Hepatocyte (in vitro differentiated cells): ENCODE results near the gene LRRD1. TPM values are rescaled to one million over a fixed set of nuclear protein-coding genes. Genes with fewer than 3 reads are reported as not detected.

Experiments used
- DNase-seq: peaks from one replicate; pipeline ENCODE4 v3.0.0-alpha.2; 2016; ENCODE audit warnings: low spot score
- H2AFZ ChIP-seq: fragments of 200-600 bp; sonication (generic); 2 replicates; pipeline ENCODE4 v1.6.0; 2016; ENCODE audit warnings: antibody characterized with exemption, mild to moderate bottlenecking
- H3K27ac ChIP-seq: fragments of 200-600 bp; sonication (generic); 2 replicates; pipeline ENCODE4 v1.5.1; 2016; ENCODE audit warnings: mild to moderate bottlenecking
- H3K27me3 ChIP-seq: fragments of 200-600 bp; sonication (generic); 2 replicates; pipeline ENCODE4 v1.6.1; 2016
- H3K36me3 ChIP-seq: fragments of 200-600 bp; sonication (generic); replicated peaks from 2 replicates; pipeline ENCODE4 v1.5.1; 2016; ENCODE audit warnings: low read depth; ENCODE audit not compliant: insufficient read depth
- H3K4me1 ChIP-seq: fragments of 200-600 bp; sonication (generic); 2 replicates; pipeline ENCODE4 v1.5.1; 2016; ENCODE audit warnings: mild to moderate bottlenecking, moderate library complexity; ENCODE audit not compliant: insufficient read depth
- H3K4me2 ChIP-seq: fragments of 200-600 bp; sonication (generic); 2 replicates; pipeline ENCODE4 v1.6.0; 2016
- H3K4me3 ChIP-seq: fragments of 200-600 bp; sonication (generic); 2 replicates; pipeline ENCODE4 v1.5.1; 2016; ENCODE audit warnings: mild to moderate bottlenecking
- H3K79me2 ChIP-seq: fragments of 200-600 bp; sonication (generic); 2 replicates; pipeline ENCODE4 v1.6.0; 2017; ENCODE audit warnings: mild to moderate bottlenecking
- H3K9me2 ChIP-seq: fragments of 200-600 bp; sonication (generic); replicated peaks from 2 replicates; pipeline ENCODE4 v1.6.0; 2017; ENCODE audit warnings: mild to moderate bottlenecking; ENCODE audit not compliant: insufficient read depth
- H3K9me3 ChIP-seq: fragments of 200-600 bp; sonication (generic); 2 replicates; pipeline ENCODE4 v1.5.1; 2016; ENCODE audit warnings: low read depth, mild to moderate bottlenecking
- H4K20me1 ChIP-seq: fragments of 200-600 bp; sonication (generic); 2 replicates; pipeline ENCODE4 v1.6.0; 2016; ENCODE audit warnings: mild to moderate bottlenecking; ENCODE audit not compliant: insufficient read depth, poor library complexity, severe bottlenecking
- EZH2 ChIP-seq: fragments of 200-600 bp; sonication (generic); IDR thresholded peaks from 2 replicates; pipeline ENCODE4 v1.6.1; 2016; ENCODE audit warnings: antibody characterized with exemption, mild to moderate bottlenecking, borderline replicate concordance
- EZH2phosphoT487 ChIP-seq: fragments of 200-600 bp; sonication (generic); IDR thresholded peaks from one replicate; pipeline ENCODE4 v1.6.1; 2018; ENCODE audit warnings: antibody characterized with exemption, mild to moderate bottlenecking, low read depth, moderate library complexity; ENCODE audit not compliant: unreplicated experiment, severe bottlenecking
- WGBS: methylation state at CpG from one replicate; pipeline ENCODE4 v1.1.6; 2016; ENCODE audit warnings: low lambda C conversion rate; ENCODE audit errors: missing lambda C conversion rate; 5-methylcytosine and 5-hydroxymethylcytosine counted together
- polyA plus RNA-seq: library from polyadenylated mRNA; unstranded; fragments of >200 nt; fragmentation: Nextera tagmentation; extraction: Ambion mirVana; gene quantifications from 2 replicates; pipeline ENCODE4 v1.2.1, GENCODE V29; 2016
- total RNA-seq: library from RNA; depleted of rRNA; stranded (reverse); fragments of >200 nt; gene quantifications from 2 replicates; pipeline ENCODE4 v1.2.3, GENCODE V29; 2014
- TF ChIP-seq, protein P1 (sequence below): fragments of 200-600 bp; sonication (generic); IDR thresholded peaks from 2 replicates; pipeline ENCODE4 v1.5.1; 2016; ENCODE audit warnings: antibody characterized with exemption, mild to moderate bottlenecking; ENCODE audit not compliant: poor library complexity

LRRD1 gene
- total and polyA plus RNA-seq, 2 experiments from 2014 or later = 0.77 TPM; not detected in 1

DNA sequence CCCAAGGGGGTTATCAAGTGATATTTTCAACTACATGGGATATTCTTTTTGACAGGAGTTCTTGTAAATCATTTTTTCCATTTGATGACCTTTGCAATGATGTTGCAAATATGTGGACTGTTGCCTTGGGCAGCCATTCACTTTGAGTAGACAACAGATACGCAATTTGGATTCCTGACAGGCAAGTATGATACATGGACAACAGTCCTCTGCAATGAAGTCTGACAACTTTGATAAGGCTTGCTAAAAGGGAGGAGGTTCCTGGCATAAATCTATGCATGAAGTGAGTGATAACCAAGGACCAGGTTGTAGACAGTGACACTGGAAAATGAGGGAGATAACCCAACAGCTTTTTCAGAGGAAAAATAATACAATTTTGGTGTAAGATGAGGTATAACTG lies 17.7 kb downstream of the LRRD1 start:
- no peaks in the 10 kb centered on the region for H3K9me2 ChIP-seq
- no peak overlapping the region for H3K27ac ChIP-seq
- no peak overlapping the region for H3K4me2 ChIP-seq
- no peaks in the 10 kb centered on the region for H4K20me1 ChIP-seq
- no peaks in the 10 kb centered on the region for H3K36me3 ChIP-seq
- no peaks in the 10 kb centered on the region for H3K79me2 ChIP-seq
- H2AFZ ChIP-seq = no peak overlapping the region
- no peaks in the 10 kb centered on the region for H3K4me1 ChIP-seq
- no peaks in the 10 kb centered on the region for H3K9me3 ChIP-seq
- 73% methylated on average over 1 of the region's 1 CpG for WGBS
- no peak for TF ChIP-seq EZH2
- H3K27me3 ChIP-seq = no peaks in the 10 kb centered on the region
- no peak for DNase-seq
- no peak overlapping the region for H3K4me3 ChIP-seq

DNA sequence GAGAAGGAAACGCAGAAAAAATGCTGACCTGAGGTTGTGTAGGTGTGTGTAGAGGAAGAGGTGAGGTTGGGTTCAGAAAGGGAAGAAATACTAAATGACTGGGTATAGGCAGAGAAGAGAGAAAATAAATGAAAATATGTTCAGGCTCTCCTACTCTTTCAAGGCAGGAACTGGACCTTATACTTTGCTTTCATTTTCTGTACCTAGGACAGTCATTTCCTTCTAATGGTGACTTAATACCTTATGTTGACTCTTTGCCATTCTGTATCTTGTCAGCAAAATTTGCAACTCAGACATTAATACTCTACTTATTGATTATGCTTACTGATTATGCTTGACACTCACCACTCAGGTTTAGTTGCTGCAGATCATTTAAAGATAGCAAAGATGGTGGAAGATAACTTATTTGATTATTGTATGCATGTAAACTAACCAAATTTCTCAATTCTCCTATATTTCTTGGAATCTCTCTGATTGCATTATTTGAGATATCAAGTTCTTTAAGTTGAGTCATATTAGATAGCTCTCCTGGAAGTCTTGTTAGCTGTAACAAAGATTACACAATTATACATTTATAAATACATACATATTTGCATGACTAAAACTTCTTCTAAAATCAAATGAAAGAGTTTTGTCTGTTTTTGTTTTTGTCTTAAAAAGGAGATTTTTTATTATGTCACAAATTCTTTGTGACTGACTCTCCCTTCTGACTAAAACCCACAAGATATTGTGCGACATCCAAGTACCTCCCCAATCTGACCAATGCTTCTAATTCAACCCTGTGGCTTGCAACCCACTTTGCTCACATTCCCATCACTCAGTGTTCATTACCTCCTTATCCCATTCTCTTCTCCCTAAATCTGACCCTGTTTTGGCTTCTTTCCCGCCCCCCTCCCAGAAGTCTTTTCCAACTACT lies 20.0 kb downstream of the LRRD1 start:
- H3K4me2 ChIP-seq = no peak overlapping the region
- TF ChIP-seq, protein P1, sequence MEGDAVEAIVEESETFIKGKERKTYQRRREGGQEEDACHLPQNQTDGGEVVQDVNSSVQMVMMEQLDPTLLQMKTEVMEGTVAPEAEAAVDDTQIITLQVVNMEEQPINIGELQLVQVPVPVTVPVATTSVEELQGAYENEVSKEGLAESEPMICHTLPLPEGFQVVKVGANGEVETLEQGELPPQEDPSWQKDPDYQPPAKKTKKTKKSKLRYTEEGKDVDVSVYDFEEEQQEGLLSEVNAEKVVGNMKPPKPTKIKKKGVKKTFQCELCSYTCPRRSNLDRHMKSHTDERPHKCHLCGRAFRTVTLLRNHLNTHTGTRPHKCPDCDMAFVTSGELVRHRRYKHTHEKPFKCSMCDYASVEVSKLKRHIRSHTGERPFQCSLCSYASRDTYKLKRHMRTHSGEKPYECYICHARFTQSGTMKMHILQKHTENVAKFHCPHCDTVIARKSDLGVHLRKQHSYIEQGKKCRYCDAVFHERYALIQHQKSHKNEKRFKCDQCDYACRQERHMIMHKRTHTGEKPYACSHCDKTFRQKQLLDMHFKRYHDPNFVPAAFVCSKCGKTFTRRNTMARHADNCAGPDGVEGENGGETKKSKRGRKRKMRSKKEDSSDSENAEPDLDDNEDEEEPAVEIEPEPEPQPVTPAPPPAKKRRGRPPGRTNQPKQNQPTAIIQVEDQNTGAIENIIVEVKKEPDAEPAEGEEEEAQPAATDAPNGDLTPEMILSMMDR = no peak
- TF ChIP-seq EZH2 = no peak
- no peak for TF ChIP-seq EZH2phosphoT487
- H3K79me2 ChIP-seq = no peaks in the 10 kb centered on the region
- no peak overlapping the region for H2AFZ ChIP-seq
- no peaks in the 10 kb centered on the region for H3K9me2 ChIP-seq
- H3K9me3 ChIP-seq = no peaks in the 10 kb centered on the region
- H3K27me3 ChIP-seq = no peaks in the 10 kb centered on the region
- no peaks in the 10 kb centered on the region for H3K36me3 ChIP-seq
- 94% methylated on average over 3 of the region's 3 CpGs for WGBS
- H4K20me1 ChIP-seq = no peaks in the 10 kb centered on the region
- no peak overlapping the region for H3K4me3 ChIP-seq
- no peaks in the 10 kb centered on the region for H3K4me1 ChIP-seq
- no peak overlapping the region for H3K27ac ChIP-seq
- no peak for DNase-seq

DNA sequence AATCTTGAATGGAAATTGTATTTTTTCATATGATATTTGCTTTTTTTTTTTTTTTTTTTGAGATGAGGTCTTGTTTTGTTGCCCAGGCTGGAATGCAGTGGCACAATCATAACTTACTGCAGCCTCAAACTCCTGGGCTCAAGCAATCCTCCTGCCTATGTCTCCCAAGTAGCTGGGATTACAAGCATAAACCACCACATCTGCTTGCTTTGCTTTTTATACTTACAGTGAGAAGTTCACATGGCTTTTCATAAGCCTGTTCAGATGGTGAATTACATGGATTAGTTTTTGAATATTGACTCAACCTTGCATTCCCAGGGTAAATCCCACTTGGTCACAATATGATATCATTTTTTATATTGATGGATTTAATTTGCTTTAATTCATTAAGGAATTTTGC lies 22.0 kb downstream of the LRRD1 start:
- no peak for TF ChIP-seq EZH2phosphoT487
- no peak for TF ChIP-seq EZH2
- TF ChIP-seq, protein P1 = no peak
- no peak overlapping the region for H3K4me3 ChIP-seq
- no peaks in the 10 kb centered on the region for H3K9me3 ChIP-seq
- H4K20me1 ChIP-seq = no peaks in the 10 kb centered on the region
- no peaks in the 10 kb centered on the region for H3K4me1 ChIP-seq
- no peak overlapping the region for H3K27ac ChIP-seq
- H3K79me2 ChIP-seq = no peaks in the 10 kb centered on the region
- H3K36me3 ChIP-seq = no peaks in the 10 kb centered on the region
- no peak for DNase-seq
- H2AFZ ChIP-seq = no peak overlapping the region
- no peak overlapping the region for H3K4me2 ChIP-seq
- no peaks in the 10 kb centered on the region for H3K9me2 ChIP-seq
- H3K27me3 ChIP-seq = no peaks in the 10 kb centered on the region

DNA sequence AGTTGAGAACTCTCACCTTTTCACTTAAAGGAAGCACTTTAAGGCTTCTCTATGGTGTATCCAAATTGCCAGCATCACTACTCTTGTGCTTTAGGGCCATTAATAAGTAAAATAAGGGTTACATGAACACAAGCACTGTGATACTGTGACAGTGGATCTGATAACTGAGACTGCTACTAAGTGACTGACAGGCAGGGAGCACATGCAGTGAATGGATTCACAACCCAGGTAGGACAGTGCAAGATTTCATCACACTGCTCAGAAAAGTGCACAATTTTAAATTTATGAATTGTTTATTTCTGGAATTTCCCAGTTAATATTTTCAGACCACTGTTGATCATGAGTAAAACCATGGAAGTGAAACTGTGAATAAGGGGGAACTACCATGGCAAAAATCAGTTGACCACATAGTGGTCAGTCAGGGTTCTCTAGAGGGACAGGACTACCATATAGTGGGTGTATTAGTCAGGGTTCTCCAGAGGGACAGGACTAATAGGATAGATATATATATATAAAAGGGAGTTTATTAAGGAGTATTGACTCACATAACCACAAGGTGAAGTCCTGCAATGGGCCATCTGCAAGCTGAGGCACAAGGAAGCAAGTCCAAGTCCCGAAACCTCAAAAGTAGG lies 23.7 kb downstream of the LRRD1 start:
- Histone ChIP-seq H3K9me3 (no peaks in the 10 kb centered on the region), H4K20me1 (no peaks in the 10 kb centered on the region), H3K36me3 (no peaks in the 10 kb centered on the region), H3K27ac (no peak overlapping the region), H3K9me2 (no peaks in the 10 kb centered on the region), H3K4me1 (no peaks in the 10 kb centered on the region), H3K79me2 (no peaks in the 10 kb centered on the region), H3K4me3 (no peak overlapping the region), H3K4me2 (no peak overlapping the region), H3K27me3 (no peaks in the 10 kb centered on the region), H2AFZ (no peak overlapping the region)
- WGBS = 85% methylated on average over 1 of the region's 1 CpG
- no peak for DNase-seq
- no peak for TF ChIP-seq EZH2
- TF ChIP-seq EZH2phosphoT487 = no peak
- TF ChIP-seq, protein P1 = no peak
